A673 (cell line): ENCODE data around the gene FAM24B.

ENCODE experiments used
- EZH2 ChIP-seq: fragments of 200-600 bp; sonication (generic); IDR thresholded peaks from 2 replicates; pipeline ENCODE4 v1.6.1; 2017; ENCODE audit warnings: borderline replicate concordance, low read depth, mild to moderate bottlenecking, mixed read lengths, antibody characterized with exemption, low read length; ENCODE audit not compliant: poor library complexity, severe bottlenecking
- TF ChIP-seq, protein P1 (sequence below): fragments of 300-800, 200-600 bp; sonication (generic); conservative IDR thresholded peaks from 2 replicates; pipeline ENCODE4 v1.5.1; 2017; ENCODE audit warnings: low read depth, mild to moderate bottlenecking, antibody characterized with exemption, low read length, moderate library complexity, mixed read lengths

DNA sequence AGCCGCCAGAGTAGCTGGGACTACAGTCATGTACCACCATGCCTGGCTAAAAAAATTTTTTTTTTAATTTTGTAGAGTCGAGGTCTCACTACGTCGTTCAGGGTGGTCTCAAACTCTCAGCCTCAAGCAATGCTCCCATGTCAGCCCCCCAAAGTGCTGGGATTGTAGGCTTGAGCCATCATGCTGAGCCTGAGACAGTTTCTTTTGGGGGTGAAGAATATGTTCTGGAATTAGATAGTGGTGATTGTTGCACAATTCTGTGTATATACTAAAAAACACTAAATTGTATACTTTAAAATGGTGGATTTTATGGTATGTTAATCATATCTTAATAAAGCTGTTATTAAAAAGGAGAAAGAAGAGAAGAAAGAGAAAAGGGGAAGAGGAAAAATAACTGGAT lies 35.2 kb downstream of the FAM24B start:
- TF ChIP-seq, protein P1, sequence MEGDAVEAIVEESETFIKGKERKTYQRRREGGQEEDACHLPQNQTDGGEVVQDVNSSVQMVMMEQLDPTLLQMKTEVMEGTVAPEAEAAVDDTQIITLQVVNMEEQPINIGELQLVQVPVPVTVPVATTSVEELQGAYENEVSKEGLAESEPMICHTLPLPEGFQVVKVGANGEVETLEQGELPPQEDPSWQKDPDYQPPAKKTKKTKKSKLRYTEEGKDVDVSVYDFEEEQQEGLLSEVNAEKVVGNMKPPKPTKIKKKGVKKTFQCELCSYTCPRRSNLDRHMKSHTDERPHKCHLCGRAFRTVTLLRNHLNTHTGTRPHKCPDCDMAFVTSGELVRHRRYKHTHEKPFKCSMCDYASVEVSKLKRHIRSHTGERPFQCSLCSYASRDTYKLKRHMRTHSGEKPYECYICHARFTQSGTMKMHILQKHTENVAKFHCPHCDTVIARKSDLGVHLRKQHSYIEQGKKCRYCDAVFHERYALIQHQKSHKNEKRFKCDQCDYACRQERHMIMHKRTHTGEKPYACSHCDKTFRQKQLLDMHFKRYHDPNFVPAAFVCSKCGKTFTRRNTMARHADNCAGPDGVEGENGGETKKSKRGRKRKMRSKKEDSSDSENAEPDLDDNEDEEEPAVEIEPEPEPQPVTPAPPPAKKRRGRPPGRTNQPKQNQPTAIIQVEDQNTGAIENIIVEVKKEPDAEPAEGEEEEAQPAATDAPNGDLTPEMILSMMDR = no peak
- TF ChIP-seq EZH2 = no peak
